D721Med (cell line): ENCODE results near the gene LRMDA.

Source experiments
- DNase-seq: peaks from one replicate; pipeline ENCODE4 v3.0.0; 2011; ENCODE audit warnings: low spot score; ENCODE audit not compliant: insufficient read length
- FAIRE-seq: peaks from 2 replicates; lab custom pipeline; 2011; peaks lifted over from hg19 to GRCh38; lab: Jason Lieb, UNC
- TF ChIP-seq, protein P1 (sequence below): IDR thresholded peaks from 2 replicates; pipeline ENCODE4 v1.5.1; 2012; ENCODE audit warnings: mild to moderate bottlenecking, control low read depth; ENCODE audit not compliant: insufficient read depth; ENCODE audit errors: missing control alignments

The LRMDA gene

GRCh38 chr10:75994357-75995040 lies 563.1 kb downstream of the LRMDA start:
- DNase-seq (no peak), FAIRE-seq (no peak)
- TF ChIP-seq, protein P1, sequence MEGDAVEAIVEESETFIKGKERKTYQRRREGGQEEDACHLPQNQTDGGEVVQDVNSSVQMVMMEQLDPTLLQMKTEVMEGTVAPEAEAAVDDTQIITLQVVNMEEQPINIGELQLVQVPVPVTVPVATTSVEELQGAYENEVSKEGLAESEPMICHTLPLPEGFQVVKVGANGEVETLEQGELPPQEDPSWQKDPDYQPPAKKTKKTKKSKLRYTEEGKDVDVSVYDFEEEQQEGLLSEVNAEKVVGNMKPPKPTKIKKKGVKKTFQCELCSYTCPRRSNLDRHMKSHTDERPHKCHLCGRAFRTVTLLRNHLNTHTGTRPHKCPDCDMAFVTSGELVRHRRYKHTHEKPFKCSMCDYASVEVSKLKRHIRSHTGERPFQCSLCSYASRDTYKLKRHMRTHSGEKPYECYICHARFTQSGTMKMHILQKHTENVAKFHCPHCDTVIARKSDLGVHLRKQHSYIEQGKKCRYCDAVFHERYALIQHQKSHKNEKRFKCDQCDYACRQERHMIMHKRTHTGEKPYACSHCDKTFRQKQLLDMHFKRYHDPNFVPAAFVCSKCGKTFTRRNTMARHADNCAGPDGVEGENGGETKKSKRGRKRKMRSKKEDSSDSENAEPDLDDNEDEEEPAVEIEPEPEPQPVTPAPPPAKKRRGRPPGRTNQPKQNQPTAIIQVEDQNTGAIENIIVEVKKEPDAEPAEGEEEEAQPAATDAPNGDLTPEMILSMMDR: no peak

- FAIRE-seq: no peak
- TF ChIP-seq, protein P1: no peak
- DNase-seq: no peak
Measured at GRCh38 chr10:75995041-75995430, 563.6 kb downstream of the LRMDA start.

GRCh38 chr10:75995720-75996119 lies 564.3 kb downstream of the LRMDA start:
- TF ChIP-seq, protein P1: no peak
- DNase-seq (no peak), FAIRE-seq (no peak)

DNA sequence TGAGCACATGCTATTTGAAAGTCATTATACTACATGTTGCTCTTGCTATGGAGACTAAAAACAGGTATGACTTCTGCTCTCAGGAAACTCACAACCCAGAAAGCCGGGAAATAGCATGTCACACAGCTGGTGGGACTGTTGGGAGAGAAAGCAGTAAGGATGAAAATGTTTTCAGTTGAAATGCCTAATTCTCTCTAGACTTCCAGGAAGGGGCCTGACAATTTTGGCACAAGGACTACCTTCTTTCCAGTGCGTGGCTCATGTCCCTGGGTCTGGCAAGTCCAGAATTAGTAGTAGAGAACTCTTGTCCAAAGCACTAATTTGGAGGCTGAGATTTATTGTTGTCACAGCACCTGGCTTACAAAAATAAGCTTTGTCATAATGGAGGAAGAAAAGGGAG lies 567.6 kb downstream of the LRMDA start:
- no peak for FAIRE-seq
- TF ChIP-seq, protein P1: no peak
- no peak for DNase-seq

DNA sequence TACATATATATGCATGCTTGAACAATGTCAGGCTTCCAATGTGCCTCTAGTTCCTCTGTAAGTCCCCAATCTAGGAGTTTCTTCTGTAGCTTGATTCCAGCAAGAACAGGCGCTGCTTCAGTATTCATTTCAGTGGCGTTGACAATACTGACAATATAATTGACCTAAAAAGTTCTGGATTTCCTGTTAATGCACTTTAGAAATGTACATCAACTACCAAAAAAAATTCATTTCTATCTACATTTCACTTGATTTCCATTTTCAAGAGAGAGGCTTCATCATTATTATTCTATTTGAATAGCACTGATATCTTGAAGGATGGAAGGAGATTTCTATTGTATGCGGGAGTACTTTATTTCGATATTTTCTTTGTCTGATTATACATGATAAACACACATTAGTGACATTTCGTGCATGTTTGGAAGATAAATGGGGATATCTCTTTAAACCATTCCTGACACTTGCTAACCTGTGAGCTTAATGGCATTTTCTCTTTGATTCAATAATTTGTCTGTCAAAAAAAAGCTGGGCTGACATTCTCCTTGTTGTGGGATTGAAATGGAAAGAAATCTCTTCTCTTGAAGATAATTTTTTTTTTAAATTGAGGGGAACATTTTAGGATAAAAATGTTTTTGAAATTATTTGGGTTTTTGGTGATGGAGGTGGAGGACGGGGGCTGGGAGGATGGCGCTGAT lies 568.2 kb downstream of the LRMDA start:
- DNase-seq: no peak
- no peak for FAIRE-seq
- TF ChIP-seq, protein P1: no peak

GRCh38 chr10:76000550-76000949 lies 569.1 kb downstream of the LRMDA start:
- DNase-seq (no peak), FAIRE-seq (no peak)
- TF ChIP-seq, protein P1: no peak

DNA sequence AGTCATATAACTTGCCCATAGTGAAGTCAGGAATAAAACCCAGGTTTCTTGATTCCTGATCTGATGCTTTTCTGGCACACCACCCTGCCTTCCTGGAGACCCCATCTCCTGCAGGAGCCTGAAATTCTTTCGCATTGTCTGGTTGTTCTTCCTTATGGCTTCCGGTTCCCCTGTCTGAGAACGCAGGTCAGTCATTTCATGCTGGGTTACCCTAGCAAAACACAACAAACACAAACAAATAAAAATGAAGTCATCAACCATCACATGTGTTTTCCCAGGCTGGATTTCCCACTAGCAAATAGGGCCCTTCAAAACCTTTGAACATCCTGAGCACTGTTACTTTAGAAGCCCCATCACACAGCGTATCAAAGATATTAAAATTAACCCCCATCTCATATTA lies 569.6 kb downstream of the LRMDA start:
- TF ChIP-seq, protein P1: no peak
- DNase-seq: no peak

More for the DNA sequence above, 569.6 kb downstream of the LRMDA start:
- FAIRE-seq: no peak
